Psoas muscle (tissue), 8 donors: ENCODE data around the gene DIP2C. TPM values are rescaled to one million over a fixed set of nuclear protein-coding genes. Genes with fewer than 3 reads are reported as not detected.

Source experiments
- ATAC-seq, 4 donors: fragments of 200-7000 bp; cut with Tn5 transposase; one replicate each; pipeline ENCODE4 v1.9.1; 2020; ENCODE audit warnings: moderate library complexity in 3 of 4, mild to moderate bottlenecking in 2 of 4
- DNase-seq, 2 donors: peaks; one replicate each; pipeline ENCODE4 v3.0.0-alpha.2; 2020
- H3K27ac ChIP-seq: fragments of 200-600 bp; one replicate; pipeline ENCODE4 v1.8.0; 2022
- H3K27me3 ChIP-seq, 3 donors: fragments of 200-600 bp in 1 of 3; one replicate each; pipeline versions ENCODE4 v1.6.1 to v1.8.0; 2013 to 2022; ENCODE audit warnings: low read length in 2 of 3, mild to moderate bottlenecking in 2 of 3, moderate library complexity in 1 of 3; ENCODE audit not compliant: insufficient read depth in 3 of 3
- H3K36me3 ChIP-seq, 2 donors: fragments of 200-600 bp in 1 of 2; one replicate each; pipeline versions ENCODE4 v1.6.1 to v1.8.0; 2013 to 2022; ENCODE audit warnings: low read depth in 1 of 2, mild to moderate bottlenecking in 1 of 2, moderate library complexity in 1 of 2; ENCODE audit not compliant: insufficient read depth in 1 of 2
- H3K4me1 ChIP-seq: fragments of 200-600 bp; one replicate; pipeline ENCODE4 v1.8.0; 2022
- H3K4me3 ChIP-seq: fragments of 200-600 bp; one replicate; pipeline ENCODE4 v1.8.0; 2022; ENCODE audit warnings: mild to moderate bottlenecking
- H3K9me3 ChIP-seq: fragments of 200-600 bp; one replicate; pipeline ENCODE4 v1.8.0; 2022
- CTCF ChIP-seq: fragments of 200-600 bp; IDR thresholded peaks from one replicate; pipeline ENCODE4 v1.8.0; 2022; ENCODE audit warnings: antibody characterized with exemption
- WGBS, 3 donors: extraction: QIAGEN DNeasy Blood & Tissue Kit; methylation state at CpG; one replicate each; pipeline versions ENCODE4 v1.1.6 to v1.1.7; 2013; 5-methylcytosine and 5-hydroxymethylcytosine counted together
- intact Hi-C, 2 donors: fragments of 100-400 bp; cut with DNase I; formaldehyde crosslinking; loops; one replicate each; pipeline versions ENCODE4 v1.11.0 to v1.14.2; 2022
- polyA plus RNA-seq, 3 donors: library from polyadenylated mRNA; stranded (reverse); fragments of 200-250 nt; gene quantifications; one replicate each; pipeline ENCODE4 v1.2.3, GENCODE V29; 2013
- total RNA-seq, 4 donors: library from RNA; stranded (reverse); fragmentation: NEBNext Ultra II Directional in 2 of 4; extraction: Animal tissue kit (Norgen Biotek cat#: 25700) in 2 of 4; gene quantifications; one replicate each; pipeline versions ENCODE4 v1.2.1 to v1.2.4, GENCODE V29; 2021 to 2023
- donor health status: healthy with polysubstance abuse.
- donor health status: DM: no; HTN: no; CAD: no; lungs with moderate emphysema.
- donor health status: Bipolar disorder and iron deficiency.
- donor health status: healthy.
- donor health status: DM: yes; HTN: yes; CAD: no.
- donor health status: DM: no; HTN: no; CAD: no.
- donor health status: DM: no; HTN: no; CAD: no.
- donor health status: DM: yes; HTN: yes; CAD: no.

Gene DIP2C
- total and polyA plus RNA-seq, 7 donors: 7.7 to 32.0 (median 25.0) TPM

GRCh38 chr10:609262-609658 lies 80.2 kb downstream of the DIP2C start:
- no peak for ATAC-seq
- intact Hi-C loops: no loop called here
- Histone ChIP-seq H3K4me1 (peaks cover 35% of the 10 kb centered on the region), H3K4me3 (no peak overlapping the region), H3K9me3 (no peaks in the 10 kb centered on the region), H3K27ac (no peak overlapping the region), H3K36me3 (no peaks in the 10 kb centered on the region), H3K27me3 (no peaks in the 10 kb centered on the region)
- no peak for TF ChIP-seq CTCF
- DNase-seq: no peak

GRCh38 chr10:608331-609261 lies 80.9 kb downstream of the DIP2C start:
- Histone ChIP-seq H3K4me1 (peaks cover 28% of the 10 kb centered on the region), H3K27me3 (no peaks in the 10 kb centered on the region), H3K4me3 (no peak overlapping the region), H3K27ac (no peak overlapping the region), H3K9me3 (no peaks in the 10 kb centered on the region), H3K36me3 (no peaks in the 10 kb centered on the region)
- no peak for TF ChIP-seq CTCF
- 59 to 69% (median 68%) methylated on average over 5 of the region's 5 CpGs for WGBS, 3 donors
- DNase-seq (no peak), ATAC-seq (no peak)
- intact Hi-C loops: no loop called here

- Histone ChIP-seq H3K9me3 (no peaks in the 10 kb centered on the region), H3K36me3 (no peaks in the 10 kb centered on the region), H3K27me3 (no peaks in the 10 kb centered on the region), H3K27ac (no peak overlapping the region), H3K4me1 (peaks cover 19% of the 10 kb centered on the region), H3K4me3 (no peak overlapping the region)
- no peak for ATAC-seq
- WGBS, 3 donors: 81 to 89% (median 89%) methylated on average over 14 of the region's 14 CpGs
- no peak for DNase-seq
- TF ChIP-seq CTCF: no peak
- intact Hi-C loops: no loop called here
Measured at GRCh38 chr10:607545-608185, 81.8 kb downstream of the DIP2C start.

- TF ChIP-seq CTCF: no peak
- H3K4me1 ChIP-seq: peaks cover 18% of the 10 kb centered on the region
- no peak overlapping the region for H3K4me3 ChIP-seq
- 91 to 92% (median 91%) methylated on average over 28 of the region's 28 CpGs for WGBS, 3 donors
- no peaks in the 10 kb centered on the region for H3K9me3 ChIP-seq
- ATAC-seq: no peak
- no peaks in the 10 kb centered on the region for H3K36me3 ChIP-seq
- no peak overlapping the region for H3K27ac ChIP-seq
- intact Hi-C loops: no loop called here
- DNase-seq: no peak
- no peaks in the 10 kb centered on the region for H3K27me3 ChIP-seq
Measured at GRCh38 chr10:606762-607544, 82.5 kb downstream of the DIP2C start.
